Endothelial cell of umbilical vein (primary cell): Measurements from ENCODE around the gene LRP1. TPM values are rescaled to one million over a fixed set of nuclear protein-coding genes. Genes with fewer than 3 reads are reported as not detected.

Experiments
- BruUV-seq: library from RNA; stranded (reverse); fragments of 400-500 nt; replicated peaks from 2 replicates; lab custom pipeline; 2021; lab: Mats Ljungman, UMichigan
- CTCF ChIA-PET: fragments of 300-600, 350-600 bp; sonication (Branson Sonifier 250); formaldehyde crosslinking; loops from one replicate; lab custom pipeline; 2021; ENCODE audit warnings: antibody characterized with exemption, inconsistent platforms; lab: Charles Lee
- POLR2A ChIA-PET: fragments of 300-600, 350-600 bp; sonication (Branson Sonifier 250); formaldehyde crosslinking; loops from one replicate; lab custom pipeline; 2021; ENCODE audit warnings: antibody characterized with exemption, inconsistent platforms; lab: Charles Lee
- DNase-seq: peaks from one replicate; pipeline ENCODE4 v3.0.0-alpha.2; 2011; ENCODE audit warnings: low read depth, low spot score
- FAIRE-seq: peaks from 2 replicates; lab custom pipeline; 2011; peaks lifted over from hg19 to GRCh38; lab: Jason Lieb, UNC
- H2AFZ ChIP-seq: 2 replicates; pipeline ENCODE4 v1.6.0; 2012; ENCODE audit warnings: low read depth, low read length, control low read depth, inconsistent platforms
- H3K27ac ChIP-seq: 2 replicates; pipeline ENCODE4 v1.5.1; 2011; ENCODE audit warnings: low read depth, mild to moderate bottlenecking, control low read depth, low read length, moderate library complexity; ENCODE audit not compliant: insufficient read depth
- H3K27me3 ChIP-seq, 2 experiments: 2 replicates each; pipeline versions ENCODE4 v1.6.0 to v1.6.1; 2011; ENCODE audit warnings: low read length in 2 of 2, mixed read lengths in 1 of 2; ENCODE audit not compliant: control insufficient read depth in 2 of 2, insufficient read depth in 2 of 2
- H3K36me3 ChIP-seq, 2 experiments: 2 replicates in 1 of 2; 3 replicates in 1 of 2; pipeline ENCODE4 v1.5.1; 2011; ENCODE audit warnings: low read length in 2 of 2, mild to moderate bottlenecking in 1 of 2, moderate library complexity in 1 of 2; ENCODE audit not compliant: control insufficient read depth in 2 of 2, insufficient read depth in 2 of 2; ENCODE audit errors: extremely low read depth in 1 of 2
- H3K4me1 ChIP-seq: 3 replicates; pipeline ENCODE4 v1.5.1; 2011; ENCODE audit warnings: mild to moderate bottlenecking, low read length; ENCODE audit not compliant: control insufficient read depth, insufficient read depth; ENCODE audit errors: extremely low read depth
- H3K4me2 ChIP-seq: 2 replicates; pipeline ENCODE4 v1.6.1; 2011; ENCODE audit warnings: low read length, control low read depth, mixed read lengths; ENCODE audit not compliant: insufficient read depth
- H3K4me3 ChIP-seq, 3 experiments: fragments of 200-600 bp in 1 of 3; sonication (generic), shearing (Covaris generic) in 1 of 3; replicated peaks in 1 of 3; 2 replicates each; pipeline ENCODE4 v1.5.1; 2011 to 2016; ENCODE audit warnings: control low read depth in 3 of 3, low read length in 3 of 3, mild to moderate bottlenecking in 2 of 3, inconsistent platforms in 1 of 3, low read depth in 1 of 3, moderate library complexity in 1 of 3; ENCODE audit not compliant: insufficient read depth in 1 of 3
- H3K79me2 ChIP-seq: 2 replicates; pipeline ENCODE4 v1.6.0; 2012; ENCODE audit warnings: low read length, inconsistent platforms; ENCODE audit not compliant: control insufficient read depth, insufficient read depth
- H3K9ac ChIP-seq: replicated peaks from 2 replicates; pipeline ENCODE3; 2011; ENCODE audit warnings: low read length, control low read depth; ENCODE audit not compliant: insufficient read depth; ENCODE audit errors: extremely low read depth
- H3K9me1 ChIP-seq: replicated peaks from 3 replicates; pipeline ENCODE4 v1.6.0; 2011; ENCODE audit warnings: mild to moderate bottlenecking, low read length; ENCODE audit not compliant: control insufficient read depth, insufficient read depth; ENCODE audit errors: extremely low read depth
- H3K9me3 ChIP-seq: replicated peaks from 2 replicates; pipeline ENCODE4 v1.5.1; 2012; ENCODE audit warnings: low read length, inconsistent platforms; ENCODE audit not compliant: control insufficient read depth, insufficient read depth
- H4K20me1 ChIP-seq: replicated peaks from 2 replicates; pipeline ENCODE3; 2011; ENCODE audit warnings: mild to moderate bottlenecking, low read length; ENCODE audit not compliant: control insufficient read depth, insufficient read depth; ENCODE audit errors: extremely low read depth
- EZH2 ChIP-seq: IDR thresholded peaks from 2 replicates; pipeline ENCODE4 v1.6.1; 2012; ENCODE audit warnings: borderline replicate concordance, low read depth, mild to moderate bottlenecking, moderate library complexity, low read length, inconsistent platforms; ENCODE audit not compliant: severe bottlenecking
- FOS ChIP-seq: IDR thresholded peaks from 2 replicates; pipeline ENCODE4 v1.6.1; 2011; ENCODE audit warnings: mild to moderate bottlenecking, low read length, moderate library complexity, borderline replicate concordance; ENCODE audit not compliant: insufficient read depth
- GATA2 ChIP-seq: IDR thresholded peaks from 2 replicates; pipeline ENCODE4 v1.7.0; 2011; ENCODE audit warnings: low read depth, mild to moderate bottlenecking, moderate library complexity, mixed read lengths, low read length; ENCODE audit not compliant: insufficient read length, insufficient read depth
- JUN ChIP-seq: IDR thresholded peaks from 2 replicates; pipeline ENCODE4 v1.6.1; 2011; ENCODE audit warnings: borderline replicate concordance, low read depth; ENCODE audit not compliant: insufficient read length, insufficient read depth
- MYC ChIP-seq: IDR thresholded peaks from one replicate; pipeline ENCODE4 v1.6.1; 2011; ENCODE audit warnings: mild to moderate bottlenecking, low read depth, low read length
- POLR2A ChIP-seq: IDR thresholded peaks from 2 replicates; pipeline ENCODE4 v1.6.1; 2012; ENCODE audit warnings: low read depth, mild to moderate bottlenecking, control low read depth, low read length
- POLR2AphosphoS5 ChIP-seq: IDR thresholded peaks from 2 replicates; pipeline ENCODE4 v1.6.1; 2012; ENCODE audit warnings: low read depth, mild to moderate bottlenecking, control low read depth, low read length, moderate library complexity; ENCODE audit not compliant: insufficient read depth
- dilution Hi-C: fragments of 300-500 bp; cut with MboI; formaldehyde crosslinking; loops from one replicate; pipeline ENCODE4 v1.15.0; 2019; ENCODE audit warnings: low sequenced_read_pairs; ENCODE audit not compliant: extremely low pct_ligation_motif_present
- intact Hi-C: fragments of 100-400 bp; cut with micrococcal nuclease; formaldehyde crosslinking; loops from one replicate; pipeline ENCODE4 v1.10.0; 2022
- polyA plus RNA-seq, 4 experiments: library from polyadenylated mRNA; depleted of rRNA in 3 of 4; stranded (reverse) in 3 of 4; unstranded in 1 of 4; fragments of >200 nt; gene quantifications; 2 replicates each; pipeline versions ENCODE4 v1.2.1 to v1.2.3, GENCODE V29; 2011 to 2012; ENCODE audit warnings: missing spikeins in 1 of 4
- total RNA-seq: library from RNA; stranded (reverse); gene quantifications from 2 replicates; pipeline ENCODE4 v1.2.3, GENCODE V29; 2021
- TF ChIP-seq, protein P1 (sequence below): IDR thresholded peaks from 2 replicates; pipeline ENCODE4 v1.6.1; 2011; ENCODE audit not compliant: insufficient read depth, insufficient read length
- TF ChIP-seq, protein P2 (sequence below), 2 donors: IDR thresholded peaks; 1 replicate in 1 of 2; 2 replicates in 1 of 2; pipeline ENCODE4 v1.5.1; 2011; ENCODE audit warnings: low read length in 2 of 2, mild to moderate bottlenecking in 2 of 2, moderate library complexity in 2 of 2, control low read depth in 1 of 2, inconsistent platforms in 1 of 2, low read depth in 1 of 2; ENCODE audit not compliant: insufficient read depth in 1 of 2; ENCODE audit errors: extremely low read depth in 1 of 2

The LRP1 gene
- total and polyA plus RNA-seq, 2 donors (not counting 3 experiments of a cell fraction or from before 2014, with no cell fraction given), result 1.6 to 4.6 TPM

DNA sequence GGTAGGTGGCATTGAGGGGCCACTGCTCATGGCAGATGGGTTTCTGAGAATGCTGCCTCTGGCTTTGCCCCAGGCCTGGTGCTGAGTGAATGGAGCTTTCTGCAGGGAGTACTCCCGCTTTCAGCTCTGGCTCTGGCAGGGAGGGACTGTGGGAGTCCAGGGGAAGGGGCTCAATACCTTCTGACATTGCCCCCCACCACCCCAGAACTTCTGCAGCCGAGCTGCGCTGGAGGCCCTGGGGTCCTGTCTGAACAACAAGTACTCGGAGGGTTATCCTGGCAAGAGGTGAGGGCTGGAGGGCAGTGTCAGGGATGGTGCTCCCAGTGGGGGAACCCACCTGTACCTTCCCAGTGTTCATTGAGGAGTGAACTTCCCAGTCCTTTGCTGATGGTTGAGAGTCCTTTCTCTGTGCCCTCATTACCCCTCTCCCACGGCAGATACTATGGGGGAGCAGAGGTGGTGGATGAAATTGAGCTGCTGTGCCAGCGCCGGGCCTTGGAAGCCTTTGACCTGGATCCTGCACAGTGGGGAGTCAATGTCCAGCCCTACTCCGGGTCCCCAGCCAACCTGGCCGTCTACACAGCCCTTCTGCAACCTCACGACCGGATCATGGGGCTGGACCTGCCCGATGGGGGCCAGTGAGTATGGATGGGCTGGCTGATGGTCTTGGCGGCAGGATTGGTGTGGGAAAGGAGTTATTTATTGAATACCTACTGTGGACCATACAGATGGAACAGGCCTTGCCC is 103.2 kb downstream of the LRP1 start:
- Histone ChIP-seq H3K9me3 (no peaks in the 10 kb centered on the region), H2AFZ (no peak overlapping the region), H3K27me3 (peaks cover 6 to 9% of the 10 kb centered on the region in 2 experiments), H3K4me3 (no peak overlapping the region), H4K20me1 (no peaks in the 10 kb centered on the region), H3K4me1 (peaks cover 18% of the 10 kb centered on the region), H3K36me3 (peaks cover 3 to 27% of the 10 kb centered on the region in 2 experiments), H3K9me1 (no peaks in the 10 kb centered on the region), H3K9ac (peak overlapping the region; percentile 96), H3K4me2 (peak overlapping the region; percentile 77), H3K27ac (no peak overlapping the region), H3K79me2 (peaks cover 23% of the 10 kb centered on the region)
- CTCF ChIA-PET, result interaction anchor here (3.6 to 5.0 kb wide), 2 partner anchors 9 to 17 kb away, joined by 54 to 129 read pairs; no protein-coding TSS in a partner anchor
- DNase-seq (no peak), FAIRE-seq (no peak)
- BruUV-seq, result no TSS peak
- dilution Hi-C loops, result no loop called here
- POLR2A ChIA-PET, result interaction anchor here (0.6 kb wide), 1 partner anchor 49 kb away, joined by 7 read pairs; no protein-coding TSS in a partner anchor
- intact Hi-C loops, result no loop called here
- TF ChIP-seq POLR2A (no peak), GATA2 (no peak), FOS (no peak), MYC (no peak), EZH2 (no peak), POLR2AphosphoS5 (no peak), JUN (no peak)
- TF ChIP-seq, protein P1, sequence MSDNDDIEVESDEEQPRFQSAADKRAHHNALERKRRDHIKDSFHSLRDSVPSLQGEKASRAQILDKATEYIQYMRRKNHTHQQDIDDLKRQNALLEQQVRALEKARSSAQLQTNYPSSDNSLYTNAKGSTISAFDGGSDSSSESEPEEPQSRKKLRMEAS, result no peak
- TF ChIP-seq, protein P2, sequence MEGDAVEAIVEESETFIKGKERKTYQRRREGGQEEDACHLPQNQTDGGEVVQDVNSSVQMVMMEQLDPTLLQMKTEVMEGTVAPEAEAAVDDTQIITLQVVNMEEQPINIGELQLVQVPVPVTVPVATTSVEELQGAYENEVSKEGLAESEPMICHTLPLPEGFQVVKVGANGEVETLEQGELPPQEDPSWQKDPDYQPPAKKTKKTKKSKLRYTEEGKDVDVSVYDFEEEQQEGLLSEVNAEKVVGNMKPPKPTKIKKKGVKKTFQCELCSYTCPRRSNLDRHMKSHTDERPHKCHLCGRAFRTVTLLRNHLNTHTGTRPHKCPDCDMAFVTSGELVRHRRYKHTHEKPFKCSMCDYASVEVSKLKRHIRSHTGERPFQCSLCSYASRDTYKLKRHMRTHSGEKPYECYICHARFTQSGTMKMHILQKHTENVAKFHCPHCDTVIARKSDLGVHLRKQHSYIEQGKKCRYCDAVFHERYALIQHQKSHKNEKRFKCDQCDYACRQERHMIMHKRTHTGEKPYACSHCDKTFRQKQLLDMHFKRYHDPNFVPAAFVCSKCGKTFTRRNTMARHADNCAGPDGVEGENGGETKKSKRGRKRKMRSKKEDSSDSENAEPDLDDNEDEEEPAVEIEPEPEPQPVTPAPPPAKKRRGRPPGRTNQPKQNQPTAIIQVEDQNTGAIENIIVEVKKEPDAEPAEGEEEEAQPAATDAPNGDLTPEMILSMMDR (IDR thresholded peaks at IDR 0.05; ENCODE audit: extremely low read depth in 1 of 2, insufficient read depth in 1 of 2, low read depth in 1 of 2, low read length in 2 of 2), result no peak
